ENCODE data around the gene SNX9.

GRCh38 chr6:157860505-157860991, 37.5 kb downstream of the SNX9 start:
- TF ChIP-seq CTCF (conservative IDR thresholded peaks at IDR 0.05; ENCODE audit: low read depth, low read length) (no peak), POLR2A (IDR thresholded peaks at IDR 0.05; ENCODE audit: low read depth, low read length) (no peak), CEBPB (IDR thresholded peaks at IDR 0.05; ENCODE audit: low read depth, low read length) (no peak), BHLHE40 (IDR thresholded peaks at IDR 0.05; ENCODE audit: low read depth, low read length) (no peak)

All from IMR-90 (cell line).